Measurements from ENCODE around the gene C1QTNF6.

DNA sequence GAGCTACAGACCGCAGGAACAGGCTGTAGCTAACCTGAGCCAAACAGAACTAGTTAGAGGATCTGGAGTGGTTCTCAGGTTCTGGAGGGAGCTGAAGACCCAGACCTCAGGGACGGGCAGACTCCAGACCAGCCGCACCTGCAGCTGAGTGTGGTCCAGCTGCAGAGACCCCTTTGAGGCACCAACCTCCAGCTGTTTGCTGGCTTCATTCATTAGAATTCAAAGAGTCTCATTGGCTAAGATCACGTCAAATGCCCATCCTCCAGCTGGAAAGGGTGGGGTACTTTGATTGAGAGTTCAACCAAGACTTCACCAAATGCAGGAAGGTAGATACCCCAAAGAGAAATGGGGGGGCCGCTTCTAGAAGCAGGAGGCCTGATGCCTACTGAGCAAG is 25.0 kb downstream of the C1QTNF6 start:
- TF ChIP-seq CTCF (IDR thresholded peaks at IDR 0.05) (no peak), HOXA7 (CRISPR knock-in tag; IDR thresholded peaks at IDR 0.05) (no peak), POLR2AphosphoS2 (conservative IDR thresholded peaks at IDR 0.05; ENCODE audit: low read length) (no peak), POLR2A (IDR thresholded peaks at IDR 0.05; ENCODE audit: low read length) (no peak), NFE2L2 (conservative IDR thresholded peaks at IDR 0.05; ENCODE audit: low read length) (no peak)

All from A549 (cell line).